Measurements from ENCODE around the gene DNAJC5G. TPM values are rescaled to one million over a fixed set of nuclear protein-coding genes. Genes with fewer than 3 reads are reported as not detected.
A peak's percentile ranks its signal among the peaks of the same experiment; 100 is the strongest.

The DNAJC5G gene
- total and polyA plus RNA-seq, 12 donors, result 0.14 to 2.9 (median 1.1) TPM; not detected in 4

- Histone ChIP-seq H3K9me3 (replicated peaks in 1 of 3) (no peaks in the 10 kb centered on the region), H3K4me3 (no peak overlapping the region), H3K27ac (no peak overlapping the region), H3K36me3 (replicated peaks in 1 of 2) (no peaks in the 10 kb centered on the region), H3K4me1 (replicated peaks in 1 of 2) (peaks cover 0 to 8% of the 10 kb centered on the region in 2 donors), H3K27me3 (no peaks in the 10 kb centered on the region)
- intact Hi-C loops (cut with DNase I), result no loop called here
- 78 to 94% (median 85%) methylated on average over 7 of the region's 7 CpGs for WGBS, 4 donors
- DNase-seq, result no peak
- TF ChIP-seq POLR2A (IDR thresholded peaks at IDR 0.05), result no peak
- TF ChIP-seq CTCF (IDR thresholded peaks at IDR 0.05), result no peak
Observed at GRCh38 chr2:27256855-27257454, 18.3 kb upstream of the DNAJC5G start.

- peaks cover 9 to 19% of the 10 kb centered on the region in 2 donors for H3K4me1 ChIP-seq (replicated peaks in 1 of 2)
- no peak overlapping the region for H3K4me3 ChIP-seq
- H3K27ac ChIP-seq, result no peak overlapping the region
- no peaks in the 10 kb centered on the region for H3K36me3 ChIP-seq (replicated peaks in 1 of 2)
- H3K27me3 ChIP-seq, result no peaks in the 10 kb centered on the region
- intact Hi-C loops (cut with DNase I), result no loop called here
- TF ChIP-seq POLR2A (IDR thresholded peaks at IDR 0.05) (no peak), CTCF (IDR thresholded peaks at IDR 0.05) (no peak)
- H3K9me3 ChIP-seq (replicated peaks in 1 of 3), result no peaks in the 10 kb centered on the region
- 78 to 89% (median 84%) methylated on average over 5 to 8 of the region's 8 CpGs for WGBS, 4 donors
- no peak for DNase-seq
Observed at GRCh38 chr2:27258051-27258450, 17.2 kb upstream of the DNAJC5G start.

- Histone ChIP-seq H3K4me3 (no peak overlapping the region), H3K4me1 (replicated peaks in 1 of 2) (peaks cover 23 to 37% of the 10 kb centered on the region in 2 donors), H3K36me3 (replicated peaks in 1 of 2) (no peaks in the 10 kb centered on the region), H3K9me3 (replicated peaks in 1 of 3) (no peaks in the 10 kb centered on the region), H3K27ac (no peak overlapping the region), H3K27me3 (peaks cover 7% of the 10 kb centered on the region)
- intact Hi-C loops (cut with DNase I), result no loop called here
- TF ChIP-seq CTCF (IDR thresholded peaks at IDR 0.05) (no peak), POLR2A (IDR thresholded peaks at IDR 0.05) (no peak)
- 58 to 68% (median 64%) methylated on average over 11 of the region's 11 CpGs for WGBS, 4 donors
- DNase-seq, result no peak
Observed at GRCh38 chr2:27261241-27261925, 13.8 kb upstream of the DNAJC5G start.

- no peaks in the 10 kb centered on the region for H3K9me3 ChIP-seq (replicated peaks in 1 of 3)
- H3K27me3 ChIP-seq, result peaks cover 7% of the 10 kb centered on the region
- no peaks in the 10 kb centered on the region for H3K36me3 ChIP-seq (replicated peaks in 1 of 2)
- WGBS, 4 donors, result 3 to 8% (median 5%) methylated on average over 16 to 40 of the region's 40 CpGs
- H3K4me1 ChIP-seq (replicated peaks in 1 of 2), result peaks cover 23 to 37% of the 10 kb centered on the region in 2 donors
- TF ChIP-seq CTCF (IDR thresholded peaks at IDR 0.05) (no peak), POLR2A (IDR thresholded peaks at IDR 0.05) (no peak)
- intact Hi-C loops (cut with DNase I), result no loop called here
- H3K27ac ChIP-seq, result no peak overlapping the region
- H3K4me3 ChIP-seq, result peak overlapping the region in 2 of 4 donors; percentile 20 to 67
- no peak for DNase-seq
Observed at GRCh38 chr2:27261926-27262298, 13.3 kb upstream of the DNAJC5G start.
